LNCaP clone FGC (cell line): ENCODE measurements around the gene BAZ2A.
A peak's percentile ranks its signal among the peaks of the same experiment; 100 is the strongest.

ENCODE experiments used
- DNase-seq: peaks from one replicate; pipeline ENCODE4 v3.0.0-alpha.2; 2011; ENCODE audit warnings: low read depth
- H3K4me3 ChIP-seq: 2 replicates; pipeline ENCODE4 v1.5.1; 2011; ENCODE audit warnings: mild to moderate bottlenecking, low read depth, low read length, control low read depth
- TF ChIP-seq, protein P1 (sequence below): IDR thresholded peaks from 2 replicates; pipeline ENCODE4 v1.5.1; 2012; ENCODE audit warnings: mild to moderate bottlenecking; ENCODE audit not compliant: control insufficient read depth, insufficient read depth; ENCODE audit errors: extremely low read depth

BAZ2A gene

DNA sequence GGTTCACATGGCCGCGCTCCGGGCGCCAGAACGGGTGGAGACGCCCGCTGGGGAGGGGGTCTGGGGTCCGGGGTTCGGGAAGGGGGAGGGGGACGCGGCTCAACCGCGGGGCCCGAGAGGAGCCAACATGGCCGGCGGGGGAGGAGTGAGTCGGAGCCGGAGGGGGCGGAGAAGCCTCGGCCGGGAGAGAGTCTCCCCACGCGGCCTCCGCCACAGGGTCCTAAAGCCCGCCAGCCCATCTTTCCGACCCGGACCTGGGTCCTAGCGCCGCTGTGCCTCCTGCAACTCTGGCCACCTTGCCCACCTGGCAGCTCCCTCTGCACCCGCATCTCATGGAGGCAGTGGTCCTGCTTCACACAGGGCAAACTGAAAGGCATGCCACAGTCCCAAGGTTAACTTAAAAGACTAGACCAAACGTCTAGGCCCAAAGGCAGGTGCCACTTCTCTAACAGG, at the start of gene BAZ2A:
TSS of gene BAZ2A (minus strand) at position 147 of the 453 bp plus-strand sequence. CDS start 12,796 bp downstream, outside the sequence.
- peak within 1 kb of the TSS; percentile 99 for H3K4me3 ChIP-seq
- TF ChIP-seq, protein P1, sequence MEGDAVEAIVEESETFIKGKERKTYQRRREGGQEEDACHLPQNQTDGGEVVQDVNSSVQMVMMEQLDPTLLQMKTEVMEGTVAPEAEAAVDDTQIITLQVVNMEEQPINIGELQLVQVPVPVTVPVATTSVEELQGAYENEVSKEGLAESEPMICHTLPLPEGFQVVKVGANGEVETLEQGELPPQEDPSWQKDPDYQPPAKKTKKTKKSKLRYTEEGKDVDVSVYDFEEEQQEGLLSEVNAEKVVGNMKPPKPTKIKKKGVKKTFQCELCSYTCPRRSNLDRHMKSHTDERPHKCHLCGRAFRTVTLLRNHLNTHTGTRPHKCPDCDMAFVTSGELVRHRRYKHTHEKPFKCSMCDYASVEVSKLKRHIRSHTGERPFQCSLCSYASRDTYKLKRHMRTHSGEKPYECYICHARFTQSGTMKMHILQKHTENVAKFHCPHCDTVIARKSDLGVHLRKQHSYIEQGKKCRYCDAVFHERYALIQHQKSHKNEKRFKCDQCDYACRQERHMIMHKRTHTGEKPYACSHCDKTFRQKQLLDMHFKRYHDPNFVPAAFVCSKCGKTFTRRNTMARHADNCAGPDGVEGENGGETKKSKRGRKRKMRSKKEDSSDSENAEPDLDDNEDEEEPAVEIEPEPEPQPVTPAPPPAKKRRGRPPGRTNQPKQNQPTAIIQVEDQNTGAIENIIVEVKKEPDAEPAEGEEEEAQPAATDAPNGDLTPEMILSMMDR, result no peak
- no peak for DNase-seq

- TF ChIP-seq, protein P1, result no peak
- H3K4me3 ChIP-seq, result no peak overlapping the region
- no peak for DNase-seq
Observed at GRCh38 chr12:56678852-56679251, 48.7 kb upstream of the BAZ2A start.

DNA sequence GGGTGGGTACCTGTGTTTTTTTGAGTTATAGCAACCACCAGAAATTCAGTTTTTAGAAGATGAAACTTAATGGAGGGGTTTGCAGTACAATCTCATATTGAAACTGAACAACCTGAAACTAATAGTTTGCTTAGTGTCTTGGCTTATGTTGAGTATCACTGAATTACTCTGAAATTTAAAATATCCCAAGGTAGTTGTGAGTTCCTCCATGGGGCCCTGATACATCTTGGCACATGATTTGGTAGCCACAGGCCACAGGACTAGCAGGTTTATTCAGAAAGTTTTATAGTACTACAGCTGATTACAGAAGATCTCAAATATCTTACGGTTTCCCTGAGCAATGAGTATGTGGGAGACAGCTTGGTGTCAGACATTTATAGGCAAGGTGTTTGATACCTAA, 47.6 kb upstream of the BAZ2A start:
- TF ChIP-seq, protein P1, result no peak
- H3K4me3 ChIP-seq, result no peak overlapping the region
- DNase-seq, result no peak

GRCh38 chr12:56676851-56677580, 46.9 kb upstream of the BAZ2A start:
- no peak overlapping the region for H3K4me3 ChIP-seq
- DNase-seq, result no peak
- TF ChIP-seq, protein P1, result no peak

DNA sequence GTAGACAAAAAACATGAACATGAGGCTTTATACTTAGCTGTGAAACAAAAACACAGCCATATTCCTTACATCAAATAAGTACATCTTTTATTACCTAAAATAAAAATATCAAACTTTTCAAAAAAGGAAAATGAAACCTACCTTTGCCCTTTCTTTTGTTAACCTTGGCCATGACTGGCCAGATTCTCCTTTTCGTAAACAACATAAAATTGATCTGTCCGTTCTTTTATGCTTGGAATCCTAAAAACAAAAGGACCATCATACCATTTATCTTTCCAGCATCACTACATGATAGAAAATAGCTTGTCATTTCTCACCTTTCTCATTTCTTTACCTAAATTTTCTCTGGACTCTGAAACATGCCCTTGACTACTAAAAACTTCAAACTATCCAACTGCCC, 41.5 kb upstream of the BAZ2A start:
- DNase-seq, result no peak
- TF ChIP-seq, protein P1, result no peak
- H3K4me3 ChIP-seq, result no peak overlapping the region

GRCh38 chr12:56670836-56671235, 40.7 kb upstream of the BAZ2A start:
- TF ChIP-seq, protein P1, result no peak
- no peak for DNase-seq
- no peak overlapping the region for H3K4me3 ChIP-seq

DNA sequence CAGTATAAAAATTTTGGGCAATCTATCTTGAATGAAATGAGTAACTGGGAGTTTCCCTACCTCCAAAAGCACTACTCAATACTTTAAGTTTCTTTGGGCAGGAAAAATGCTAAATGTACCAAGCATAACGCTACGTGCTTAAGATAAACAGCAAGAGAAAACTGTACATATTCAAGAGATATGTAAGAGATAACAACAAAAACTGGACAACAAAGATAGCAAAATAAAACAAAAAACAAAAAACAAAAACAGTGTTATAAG, 38.0 kb upstream of the BAZ2A start:
- DNase-seq, result no peak
- TF ChIP-seq, protein P1, result no peak
- no peak overlapping the region for H3K4me3 ChIP-seq
